Epithelial cell of esophagus (primary cell): Measurements from ENCODE around the gene MAPKAPK3.

Experiments used
- DNase-seq: peaks from one replicate; pipeline ENCODE4 v3.0.0; 2010; ENCODE audit warnings: low read depth
- H3K4me3 ChIP-seq: 2 replicates; pipeline ENCODE4 v1.5.1; 2011; ENCODE audit warnings: mild to moderate bottlenecking, low read length, control low read depth
- CTCF ChIP-seq: IDR thresholded peaks from 2 replicates; pipeline ENCODE4 v1.5.1; 2011; ENCODE audit warnings: low read depth, mild to moderate bottlenecking, low read length, control low read depth, inconsistent platforms; ENCODE audit not compliant: insufficient read depth; ENCODE audit errors: missing control alignments

The MAPKAPK3 gene

GRCh38 chr3:50609763-50610085, 7.2 kb upstream of the MAPKAPK3 start:
- H3K4me3 ChIP-seq, result no peak overlapping the region
- no peak for TF ChIP-seq CTCF
- DNase-seq, result no peak

- DNase-seq, result no peak
- no peak for TF ChIP-seq CTCF
- peak overlapping the region; percentile 67 for H3K4me3 ChIP-seq
Observed at GRCh38 chr3:50610181-50610971, 6.6 kb upstream of the MAPKAPK3 start.

DNA sequence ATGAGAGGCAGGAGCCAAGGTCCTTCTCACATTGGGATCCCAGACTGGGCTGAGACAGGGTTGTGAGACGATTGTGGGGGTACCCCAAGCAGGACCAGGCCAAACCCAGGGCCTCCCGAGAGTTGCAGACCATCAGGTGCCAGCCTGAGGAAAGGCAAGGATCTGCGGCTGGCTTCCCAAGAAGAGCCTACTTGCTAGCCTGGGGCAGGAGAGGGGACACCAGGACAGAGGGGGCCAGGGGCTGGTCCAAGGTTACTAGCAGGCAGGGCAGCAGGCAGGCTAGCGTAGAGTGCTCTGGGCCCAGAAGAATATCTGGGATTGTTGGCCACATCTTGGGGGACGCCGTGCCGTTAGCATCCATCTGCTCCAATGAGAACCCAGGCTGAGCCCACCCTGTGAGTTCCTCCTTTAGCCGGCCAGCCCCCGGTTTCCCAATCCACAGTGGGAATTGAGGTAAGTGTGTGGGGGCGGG, 5.9 kb upstream of the MAPKAPK3 start:
- no peak for TF ChIP-seq CTCF
- DNase-seq, result no peak
- peak overlapping the region; percentile 67 for H3K4me3 ChIP-seq

DNA sequence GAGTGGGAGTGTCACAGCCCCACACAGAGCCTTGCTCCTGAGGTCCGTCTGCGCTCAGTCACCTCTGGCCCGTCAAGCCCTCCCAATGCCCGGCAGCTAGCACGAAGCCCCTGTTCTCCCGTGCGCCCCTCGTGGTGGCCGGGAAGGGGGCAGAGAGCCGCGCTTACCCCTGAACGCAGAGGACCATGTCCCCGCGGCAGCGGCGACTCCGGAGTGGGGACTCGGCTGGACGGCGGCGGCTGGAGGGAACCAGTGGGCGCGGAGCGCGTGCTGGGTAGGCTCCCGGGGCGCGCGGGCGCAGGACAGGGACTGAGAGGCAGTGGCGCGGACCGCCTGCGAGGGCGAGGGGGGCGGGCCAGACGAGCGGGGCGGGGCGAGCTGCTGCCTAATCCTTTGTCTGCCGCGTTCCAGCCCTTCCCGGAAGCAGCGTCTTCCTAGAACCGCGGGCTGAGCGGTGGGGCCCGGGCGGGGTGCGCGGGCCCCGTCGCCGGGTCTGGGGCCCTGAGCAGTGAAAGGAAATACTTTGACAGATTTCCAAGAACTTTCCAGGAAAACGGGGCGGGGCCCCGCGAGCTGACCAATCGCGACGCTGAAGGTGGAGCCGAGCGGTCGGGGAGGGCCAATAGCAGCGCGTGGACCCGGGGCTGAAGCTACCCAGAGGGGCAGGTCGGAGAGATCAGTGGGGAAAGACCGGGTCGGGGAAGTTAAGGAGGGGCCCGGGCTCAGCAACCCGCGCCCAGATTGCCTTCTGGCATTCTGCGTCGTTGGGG, 5.3 kb upstream of the MAPKAPK3 start, which contains the start of gene CISH:
Gene CISH (minus strand): TSS at position 311 of the 770 bp plus-strand sequence. CDS start 124 bp downstream, at position 187.
- peak within 1 kb of the TSS; percentile 67 for H3K4me3 ChIP-seq
- TF ChIP-seq CTCF, result no peak
- DNase-seq, result peak; percentile 95

DNA sequence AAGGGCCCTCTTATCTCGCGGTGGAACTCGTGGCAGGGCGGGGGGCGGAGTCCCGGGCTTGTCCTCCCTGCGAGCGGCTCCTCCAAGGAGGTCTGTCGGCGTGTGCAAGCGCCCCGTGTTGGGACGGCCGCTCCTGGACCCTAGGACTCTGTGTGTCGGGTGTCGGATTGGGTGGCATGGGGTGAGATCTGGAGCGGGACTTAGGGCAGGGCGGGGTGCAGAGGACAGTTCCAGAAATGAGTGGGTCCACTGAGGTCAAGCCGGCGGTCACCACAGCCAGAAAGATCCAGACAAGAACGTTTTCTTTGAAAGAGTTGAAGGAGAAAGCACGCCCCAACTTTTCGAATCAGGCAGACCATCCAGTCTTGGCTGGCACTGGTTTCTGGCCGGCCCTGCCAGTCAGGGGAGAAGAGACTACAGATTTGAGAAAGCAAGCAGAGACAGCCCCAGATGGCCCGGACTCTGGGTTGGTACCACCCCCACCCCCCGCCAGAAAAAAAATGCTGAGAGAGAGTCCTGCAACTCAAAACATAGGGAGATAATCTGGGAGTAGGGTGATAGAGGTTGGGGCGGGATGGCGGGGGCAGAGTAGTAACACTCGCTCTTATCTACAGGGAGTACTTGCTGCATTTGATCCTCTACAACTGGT, 4.6 kb upstream of the MAPKAPK3 start:
- peak overlapping the region; percentile 67 for H3K4me3 ChIP-seq
- TF ChIP-seq CTCF, result no peak
- no peak for DNase-seq

- H3K4me3 ChIP-seq, result no peak overlapping the region
- no peak for DNase-seq
- no peak for TF ChIP-seq CTCF
Observed at GRCh38 chr3:50612970-50613846, 3.7 kb upstream of the MAPKAPK3 start.
